Measurements from ENCODE around the gene LYPD8.

The LYPD8 gene

GRCh38 chr1:248699099-248699498 lies 56.5 kb downstream of the LYPD8 start:
- no peak for DNase-seq (ENCODE audit: low spot score)

DNA sequence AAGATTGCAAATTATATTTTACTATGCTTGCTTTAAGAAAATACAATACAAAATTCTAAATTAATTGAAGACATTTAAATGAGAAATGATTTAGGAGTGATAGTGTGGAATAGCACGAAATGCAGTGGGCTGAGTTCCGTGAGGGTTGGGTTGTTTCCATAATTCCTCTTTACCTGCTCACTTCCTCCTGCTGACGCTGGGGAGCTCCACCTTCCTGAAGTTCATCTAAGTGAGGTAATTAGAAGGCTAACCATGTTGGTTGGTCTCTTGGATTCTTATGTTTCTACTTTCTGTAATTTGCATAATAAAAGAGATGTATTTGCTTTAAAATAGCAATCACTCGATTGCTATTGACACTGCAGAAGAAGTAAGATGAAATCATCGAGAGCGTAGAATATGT lies 57.7 kb downstream of the LYPD8 start:
- no peak for DNase-seq (ENCODE audit: low spot score)

GRCh38 chr1:248696774-248697173 lies 58.8 kb downstream of the LYPD8 start:
- DNase-seq (ENCODE audit: low spot score), result no peak

- no peak for DNase-seq (ENCODE audit: low spot score)
Measured at GRCh38 chr1:248696261-248696660, 59.3 kb downstream of the LYPD8 start.

GRCh38 chr1:248695451-248696132 lies 60.0 kb downstream of the LYPD8 start:
- no peak for DNase-seq (ENCODE audit: low spot score)

DNA sequence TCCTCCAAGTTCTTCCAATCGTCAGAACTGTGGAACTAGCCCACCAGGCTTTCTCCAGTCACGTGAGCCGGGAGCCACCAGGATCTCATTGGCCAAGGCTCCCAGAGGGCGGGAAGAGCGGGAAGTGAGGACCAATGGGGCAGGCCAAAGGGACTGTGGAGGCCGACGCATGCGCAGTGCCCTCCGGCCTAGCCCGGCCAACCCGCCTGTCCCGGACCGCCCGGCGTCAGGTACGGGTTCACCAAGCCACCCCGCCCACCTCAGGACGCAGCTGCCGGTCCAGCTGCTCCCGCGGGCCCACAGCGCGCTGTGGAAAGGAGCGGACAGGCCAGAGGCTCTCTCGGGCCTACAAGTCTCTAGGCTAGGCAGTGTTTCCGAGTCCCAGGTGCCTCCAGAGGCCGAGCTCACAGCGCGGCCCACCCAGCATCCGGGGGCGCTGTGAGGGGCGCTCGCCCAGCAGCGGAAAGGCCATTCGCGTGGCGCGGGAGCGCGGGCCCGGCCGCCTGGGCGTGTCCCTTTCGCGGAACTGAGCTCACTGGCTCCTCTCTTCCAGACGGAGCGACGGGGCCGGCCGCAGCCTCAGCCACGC lies 63.9 kb downstream of the LYPD8 start:
- no peak for DNase-seq (ENCODE audit: low spot score)
